ENCODE results near the gene RFNG.

GRCh38 chr17:82081966-82082365 is 30.4 kb upstream of the RFNG start:
- TF ChIP-seq CTCF (IDR thresholded peaks at IDR 0.05; ENCODE audit: insufficient read depth, low read depth, low read length) (no peak), EZH2 (IDR thresholded peaks at IDR 0.05; ENCODE audit: insufficient read depth, low read length) (no peak)
